SK-N-MC (cell line): ENCODE measurements around the gene ETF1.

Experiments
- EZH2 ChIP-seq: fragments of 200-600 bp; sonication (generic); IDR thresholded peaks from one replicate; pipeline ENCODE4 v1.6.1; 2017; ENCODE audit warnings: antibody characterized with exemption
- FOXP2 ChIP-seq: optimal IDR thresholded peaks from 2 replicates; pipeline ENCODE3; 2011; ENCODE audit warnings: mild to moderate bottlenecking, moderate library complexity; ENCODE audit not compliant: insufficient read depth; ENCODE audit errors: extremely low read length, control extremely low read depth
- POLR2AphosphoS5 ChIP-seq: IDR thresholded peaks from 2 replicates; pipeline ENCODE4 v1.6.1; 2012; ENCODE audit warnings: mild to moderate bottlenecking, low read depth, low read length, borderline replicate concordance

GRCh38 chr5:138568061-138568824, 25.2 kb upstream of the ETF1 start:
- TF ChIP-seq FOXP2 (no peak), POLR2AphosphoS5 (no peak; the same call in 1 of the 2 replicates), EZH2 (no peak)
